Measurements from ENCODE around the gene EML1.

EML1 gene

DNA sequence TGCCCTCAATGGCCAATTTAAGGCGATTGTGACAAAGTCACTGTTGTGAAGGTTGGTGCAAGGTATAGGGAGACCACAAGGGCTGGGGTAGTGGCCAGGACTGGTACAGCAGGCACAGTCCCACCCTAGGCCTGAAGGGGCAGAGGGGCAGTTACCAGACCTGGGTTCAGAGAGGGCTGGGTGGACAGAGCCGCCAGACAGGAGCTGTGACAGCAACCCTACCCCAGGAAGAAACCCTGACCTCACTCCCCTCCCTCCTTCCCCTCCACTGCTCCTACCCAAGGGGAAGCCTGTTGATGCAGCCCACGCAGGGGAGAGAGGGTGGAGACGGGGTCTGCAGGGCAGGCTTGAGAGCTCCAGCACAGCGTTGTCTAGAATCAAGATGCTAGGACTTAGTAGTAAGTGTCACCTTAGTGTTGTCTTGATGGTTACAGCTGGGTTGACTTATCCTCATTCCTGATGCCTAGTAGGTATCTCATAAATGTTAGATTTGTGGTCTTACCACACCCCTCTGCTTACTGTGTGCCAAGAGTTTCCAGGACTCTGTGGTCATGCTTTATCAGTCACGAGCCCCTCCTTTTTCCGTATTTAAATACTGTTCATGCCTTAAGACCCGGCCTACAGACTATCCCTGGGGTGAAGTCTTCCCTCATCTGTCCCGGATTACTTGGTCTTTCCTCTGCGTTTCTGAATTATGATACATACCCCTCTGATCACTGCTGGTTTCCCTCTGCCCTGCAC lies 14.4 kb downstream of the EML1 start:
- DNase-seq = no peak

DNA sequence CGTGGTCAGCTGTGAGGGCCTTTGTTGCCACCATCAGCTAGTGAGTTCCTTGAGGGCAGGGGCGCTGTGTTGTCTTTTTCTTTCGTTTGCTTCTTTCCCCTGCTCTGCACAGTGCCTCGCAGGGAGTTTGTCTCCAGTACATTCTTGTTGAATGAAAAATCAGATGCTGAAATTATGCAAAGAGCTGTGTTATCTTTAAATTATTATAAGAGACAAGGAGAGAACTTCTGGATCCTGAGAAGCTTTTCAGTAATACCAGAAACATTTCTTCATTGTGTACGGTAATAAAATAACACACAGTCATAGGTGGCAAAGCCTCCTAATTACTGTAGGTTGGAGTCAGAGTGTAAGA lies 14.9 kb downstream of the EML1 start:
- no peak for DNase-seq

DNA sequence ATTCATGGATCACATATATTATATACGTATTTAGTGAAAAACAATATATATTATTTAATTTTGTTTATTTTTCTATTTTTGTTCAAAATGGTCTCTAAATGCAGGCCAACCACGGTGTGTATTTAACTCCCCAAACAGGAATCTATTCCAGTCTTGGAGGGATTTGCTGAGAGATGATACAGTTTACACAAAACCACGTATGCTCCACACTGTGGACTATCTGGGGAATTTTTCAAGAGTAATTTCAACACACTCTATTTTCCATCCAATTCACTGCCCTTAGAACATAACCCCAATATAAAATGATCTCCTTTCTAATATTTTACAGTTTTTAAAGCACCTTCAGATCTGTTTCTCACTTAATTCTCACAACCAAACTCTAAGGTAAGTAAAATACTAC lies 15.3 kb downstream of the EML1 start:
- no peak for DNase-seq

DNA sequence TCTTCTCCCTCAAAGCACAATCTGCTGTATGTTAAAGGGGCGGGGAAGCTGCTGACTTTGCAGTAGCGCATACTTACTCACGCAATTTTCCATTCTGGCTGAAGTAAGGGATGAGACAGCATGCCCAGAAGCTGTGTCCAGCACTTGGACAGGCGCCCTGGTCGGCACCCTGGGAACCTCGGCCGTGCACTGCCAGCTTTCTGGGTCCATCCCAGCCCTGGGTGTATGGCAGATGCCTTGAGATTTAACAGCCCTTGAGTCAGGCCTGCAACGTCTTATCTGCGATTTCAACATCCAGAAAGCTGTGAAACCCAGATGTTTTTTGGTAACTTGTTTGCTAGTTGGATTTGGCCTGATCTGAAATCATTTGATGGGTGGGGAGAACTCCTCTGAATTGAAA lies 16.1 kb downstream of the EML1 start:
- no peak for DNase-seq

DNA sequence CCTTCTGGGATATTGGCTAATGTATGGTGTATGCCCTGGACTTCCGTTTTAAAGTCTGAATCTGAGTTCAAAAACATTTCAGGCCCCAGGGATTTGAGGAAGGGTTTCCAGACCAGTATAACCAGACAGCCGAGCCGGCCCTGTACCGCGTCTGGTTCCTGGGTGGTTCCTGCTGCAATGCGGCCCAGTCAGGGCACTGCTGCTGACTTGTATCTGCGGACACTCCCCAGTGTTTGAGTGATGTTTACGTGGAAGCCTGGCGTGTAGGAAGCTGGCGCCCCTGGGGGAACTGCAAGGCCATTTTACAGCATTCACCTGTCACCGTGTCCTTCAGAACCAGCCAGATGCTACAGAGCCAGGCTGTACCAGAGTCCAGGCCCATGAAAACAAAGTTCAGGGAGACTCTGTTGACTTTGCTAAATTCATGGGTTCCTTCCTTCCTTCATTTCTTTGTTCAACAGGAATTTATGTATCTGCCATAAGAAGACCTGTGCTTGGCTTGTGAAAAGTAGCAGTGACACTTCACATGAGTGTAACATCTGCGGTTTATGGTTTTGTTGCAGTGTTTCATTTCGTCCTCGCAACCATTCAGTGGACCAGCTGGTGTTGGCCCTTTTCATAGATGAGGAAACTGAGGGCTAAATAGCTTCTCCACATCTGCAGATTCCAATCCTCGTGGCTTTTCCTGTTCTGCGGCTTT lies 16.8 kb downstream of the EML1 start:
- DNase-seq = no peak

DNA sequence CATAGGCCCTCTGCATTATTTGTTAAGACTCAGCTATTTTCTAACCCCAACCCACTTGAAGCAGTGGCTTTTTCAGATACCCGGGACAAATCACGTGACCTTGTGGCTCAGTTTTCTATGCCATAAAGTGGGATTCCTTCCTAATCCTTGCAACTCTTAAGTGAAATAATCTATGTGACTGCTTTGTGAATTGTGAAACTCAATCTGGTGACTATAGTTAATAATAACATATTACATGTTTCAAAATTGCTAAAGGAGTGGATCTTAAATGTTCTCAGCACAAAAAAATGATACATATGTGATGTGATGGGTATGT lies 17.3 kb downstream of the EML1 start:
- no peak for DNase-seq

DNA sequence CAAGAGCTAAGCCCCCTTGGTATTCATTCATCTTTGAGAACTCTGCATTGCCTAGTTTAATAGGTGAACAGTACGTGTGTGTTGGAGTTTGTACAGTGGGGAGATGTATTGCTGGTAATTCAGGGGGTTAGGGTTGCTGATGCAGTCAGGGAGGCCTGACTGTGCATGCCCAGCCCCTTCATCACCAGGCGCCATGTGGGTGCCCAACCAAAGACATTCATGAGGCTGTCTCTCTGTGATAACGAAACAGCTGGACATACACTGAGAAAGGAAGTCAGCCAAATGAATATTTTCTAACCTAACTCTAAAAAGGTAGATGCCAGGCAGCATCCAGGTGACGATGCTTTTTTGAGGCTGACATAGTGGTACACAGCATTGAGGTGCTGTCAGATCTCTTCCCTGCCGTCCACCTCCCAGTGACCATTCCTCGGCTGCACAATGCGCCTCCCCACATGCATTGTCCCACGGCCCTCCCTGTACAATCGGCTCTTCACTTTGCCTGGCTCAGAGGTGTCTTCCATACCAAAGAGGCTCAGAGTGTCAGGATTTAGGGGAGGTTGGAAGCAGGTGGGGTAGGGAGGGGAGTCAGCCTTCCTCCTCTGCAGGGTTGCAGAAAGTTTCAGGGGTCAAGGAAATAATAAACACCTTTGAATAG lies 19.0 kb downstream of the EML1 start:
- no peak for DNase-seq

DNA sequence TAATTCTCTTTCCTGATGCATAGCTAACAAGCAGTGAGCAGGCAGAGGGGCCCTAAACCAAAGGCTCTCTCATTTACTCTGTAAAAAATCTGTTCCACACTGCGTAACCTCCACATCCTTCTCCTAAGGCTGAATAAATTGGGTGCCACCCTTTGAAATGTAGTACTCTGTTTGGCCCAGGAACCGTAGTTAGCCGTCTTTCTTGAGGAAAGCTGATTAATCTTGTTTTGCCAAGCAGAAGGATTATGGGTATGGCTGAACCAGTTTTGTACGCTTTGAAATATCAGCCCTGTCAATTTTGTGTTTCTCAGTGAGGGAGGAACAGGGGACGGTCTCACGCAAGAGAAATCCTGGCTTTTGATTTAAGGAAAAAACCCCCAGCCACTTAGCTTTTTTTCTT lies 19.7 kb downstream of the EML1 start:
- no peak for DNase-seq

DNA sequence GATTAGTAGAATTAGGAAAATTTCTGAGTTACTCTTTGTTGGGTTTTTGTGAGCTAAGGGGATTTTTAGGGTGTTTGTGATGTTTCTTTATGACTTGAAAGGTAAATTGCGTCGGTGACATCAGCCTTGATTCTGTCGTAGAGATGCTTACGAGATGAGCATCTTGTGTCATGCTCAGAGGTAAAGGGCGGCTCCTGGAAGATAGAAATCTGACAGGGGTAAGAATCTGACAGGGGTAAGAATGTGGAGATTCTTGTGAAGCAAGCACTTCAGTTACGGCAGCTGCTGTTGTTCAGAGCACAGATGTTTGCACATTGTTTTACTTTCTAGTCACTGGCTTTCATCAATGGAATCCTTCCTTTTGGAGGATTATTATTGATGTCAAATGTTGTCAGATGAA lies 22.5 kb downstream of the EML1 start:
- no peak for DNase-seq

DNA sequence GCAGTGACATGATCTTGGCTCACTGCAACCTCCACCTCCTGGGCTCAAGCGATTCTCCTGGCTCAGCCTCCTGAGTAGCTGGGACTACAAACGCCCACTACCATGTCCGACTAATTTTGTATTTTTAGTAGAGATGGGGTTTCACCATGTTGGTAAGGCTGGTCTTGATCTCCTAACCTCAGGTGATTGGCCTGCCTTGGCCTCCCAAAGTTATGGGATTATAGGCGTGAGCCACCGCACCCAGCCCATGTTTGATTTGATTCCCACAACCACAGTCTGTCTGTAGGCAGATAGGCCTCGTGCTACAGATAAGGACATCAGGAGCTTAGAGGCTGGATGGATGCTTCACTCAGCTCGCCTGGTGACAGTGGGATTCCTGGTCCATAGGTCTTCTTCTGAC lies 23.0 kb downstream of the EML1 start:
- no peak for DNase-seq

DNA sequence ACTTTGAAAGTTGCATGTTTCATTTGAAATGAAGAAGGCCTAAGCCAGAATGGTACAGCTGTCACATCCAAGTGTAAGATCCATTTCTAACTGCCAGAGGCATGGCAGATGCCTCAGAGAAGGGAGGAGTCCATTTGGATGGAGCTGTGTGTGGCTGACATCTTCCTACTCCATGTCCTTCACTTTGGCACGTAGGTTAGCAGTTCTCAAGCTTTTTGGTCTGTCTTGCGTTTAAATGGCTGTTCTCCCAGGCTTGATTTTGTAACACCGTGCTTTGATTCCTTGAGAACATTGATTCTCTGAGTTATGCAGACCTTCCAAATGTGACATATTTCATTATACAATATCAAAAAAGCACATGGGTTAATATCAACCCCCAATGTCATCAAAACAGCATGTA lies 23.4 kb downstream of the EML1 start:
- DNase-seq = no peak

DNA sequence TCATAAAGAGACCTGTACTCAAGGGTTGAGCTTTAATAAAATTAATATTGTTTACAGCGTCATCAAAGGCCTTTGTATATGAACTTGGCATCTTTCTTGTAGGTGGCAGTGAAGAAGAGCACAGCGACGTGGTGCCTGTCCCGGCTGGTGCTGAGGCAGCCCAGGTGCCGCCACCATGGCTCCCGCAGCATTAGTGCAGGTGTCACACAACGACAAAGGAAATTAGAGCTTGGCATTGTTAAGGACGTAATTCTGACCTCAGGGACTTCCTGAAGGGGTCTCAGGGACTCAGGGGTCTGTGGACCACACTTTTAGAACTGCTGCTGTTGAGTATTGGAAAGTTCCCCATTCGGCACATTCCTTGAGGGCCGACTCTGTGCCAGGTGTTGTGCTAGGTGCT lies 24.1 kb downstream of the EML1 start:
- DNase-seq = no peak

DNA sequence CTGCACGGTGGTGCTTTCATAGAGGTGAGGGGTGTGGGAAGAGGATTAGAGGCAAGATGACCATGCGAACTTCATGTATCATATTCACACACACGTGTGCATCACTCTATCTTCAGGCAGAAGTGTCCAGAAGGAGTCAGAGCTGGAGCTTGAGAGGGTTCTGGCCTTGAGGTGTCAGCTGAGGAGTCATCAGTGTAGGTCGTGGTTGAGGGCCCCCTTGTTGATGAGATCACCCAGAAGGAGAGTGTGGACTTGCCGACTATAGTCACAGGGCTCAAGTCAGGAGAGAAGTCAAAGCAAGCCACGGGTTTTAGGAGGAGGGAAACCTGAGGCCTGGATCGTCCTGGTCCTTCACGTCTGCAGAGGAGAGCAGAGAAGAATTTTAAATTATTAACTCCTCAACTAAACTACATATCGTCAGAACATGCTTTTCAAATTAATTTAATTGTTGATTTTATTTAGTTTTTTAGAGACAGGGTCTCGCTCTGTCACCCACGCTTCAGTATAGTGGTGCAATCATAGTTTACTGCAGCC lies 25.4 kb downstream of the EML1 start:
- no peak for DNase-seq

DNA sequence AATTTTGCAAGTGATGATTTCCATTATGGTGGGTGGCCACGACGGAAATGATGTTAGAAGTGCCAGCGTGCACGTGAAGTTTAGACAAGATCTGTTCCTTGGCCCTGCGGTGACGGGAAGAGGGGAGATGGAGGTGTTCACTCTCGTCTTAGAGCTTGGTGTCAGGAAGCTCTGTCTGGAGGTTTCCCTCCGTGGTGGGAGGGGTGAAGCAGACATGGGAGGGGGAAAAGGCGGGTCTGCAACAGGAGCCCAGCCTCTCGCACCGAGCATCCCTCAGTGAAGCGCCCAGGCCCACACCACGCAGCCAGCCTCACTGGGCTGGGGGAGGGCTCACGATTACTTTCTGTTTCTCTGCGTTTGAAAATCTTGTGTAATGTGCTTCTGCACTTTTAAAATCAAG lies 26.3 kb downstream of the EML1 start:
- DNase-seq = no peak

DNA sequence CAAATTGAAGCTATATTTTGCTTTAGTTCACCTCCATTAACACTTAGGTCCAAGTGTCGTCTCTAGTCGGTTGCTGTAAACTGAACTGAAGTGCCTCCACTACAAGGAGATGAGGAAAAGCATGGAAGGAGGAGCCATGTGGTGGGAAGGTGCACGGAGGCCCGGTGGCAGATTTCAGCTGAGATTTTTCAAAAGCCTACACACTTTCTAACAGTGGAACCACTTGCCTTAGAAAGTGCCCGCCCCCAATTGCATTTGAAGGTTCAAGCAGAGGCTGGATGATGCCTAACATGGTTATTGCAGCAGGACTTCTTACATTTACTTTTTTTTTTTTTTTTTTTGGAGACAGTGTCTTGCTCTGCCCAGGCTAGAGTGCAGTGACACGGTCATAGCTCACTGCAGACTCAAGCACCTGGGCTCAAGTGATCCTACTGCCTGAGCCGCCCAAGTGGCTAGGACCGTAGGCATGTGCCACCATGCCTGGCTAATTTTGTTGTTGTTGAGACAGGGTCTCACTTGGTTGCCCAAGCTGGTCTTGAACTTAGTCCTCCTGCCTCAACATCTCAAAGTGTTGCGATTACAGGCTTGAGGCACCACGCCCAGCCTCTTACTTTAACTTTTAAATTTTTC lies 27.6 kb downstream of the EML1 start:
- DNase-seq = no peak

DNA sequence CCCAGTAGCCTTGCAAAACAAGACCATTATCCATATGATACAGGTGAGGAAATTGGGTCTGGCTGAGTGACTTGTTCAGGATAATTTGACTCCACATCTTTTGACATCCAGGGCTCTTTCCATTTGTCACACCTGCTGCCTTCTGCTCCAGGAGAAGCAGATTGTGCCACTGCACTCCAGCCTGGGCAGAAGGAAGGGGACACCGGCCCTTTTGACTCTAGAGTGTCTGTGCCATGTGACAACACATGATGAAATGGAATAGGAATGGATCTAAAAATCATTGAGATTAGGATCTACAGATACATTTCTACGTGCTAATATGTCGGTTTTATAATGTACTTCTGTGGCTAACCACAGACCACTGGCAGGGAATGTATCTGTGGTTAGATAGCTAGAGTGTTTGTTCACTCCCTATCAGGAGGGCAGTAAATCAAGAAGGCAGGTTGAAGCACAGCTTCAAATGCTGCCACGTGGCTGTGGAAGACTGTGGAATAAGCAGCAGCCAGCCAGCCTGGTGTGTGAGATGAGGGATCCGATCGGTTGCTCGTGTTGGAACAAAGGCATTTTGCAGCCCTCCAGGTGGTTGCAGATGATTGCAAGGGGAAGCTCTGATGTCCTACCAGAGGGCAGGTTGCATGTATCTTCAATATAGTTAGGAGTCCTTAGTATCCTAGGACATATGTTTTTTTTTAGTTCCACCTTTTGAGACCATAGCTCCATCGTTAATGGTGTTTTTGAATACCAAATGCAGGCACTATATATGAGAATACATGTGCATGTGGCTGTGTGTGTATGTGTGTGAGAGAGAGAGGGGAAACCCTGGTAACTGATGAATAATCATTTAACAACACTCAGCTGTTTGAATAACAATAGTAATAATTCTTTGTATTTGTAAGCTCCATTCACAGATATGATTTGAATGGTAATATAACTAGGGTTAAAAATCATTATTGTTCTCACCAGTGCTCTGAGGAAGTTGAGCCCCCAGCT lies 28.6 kb downstream of the EML1 start:
- DNase-seq = no peak

DNA sequence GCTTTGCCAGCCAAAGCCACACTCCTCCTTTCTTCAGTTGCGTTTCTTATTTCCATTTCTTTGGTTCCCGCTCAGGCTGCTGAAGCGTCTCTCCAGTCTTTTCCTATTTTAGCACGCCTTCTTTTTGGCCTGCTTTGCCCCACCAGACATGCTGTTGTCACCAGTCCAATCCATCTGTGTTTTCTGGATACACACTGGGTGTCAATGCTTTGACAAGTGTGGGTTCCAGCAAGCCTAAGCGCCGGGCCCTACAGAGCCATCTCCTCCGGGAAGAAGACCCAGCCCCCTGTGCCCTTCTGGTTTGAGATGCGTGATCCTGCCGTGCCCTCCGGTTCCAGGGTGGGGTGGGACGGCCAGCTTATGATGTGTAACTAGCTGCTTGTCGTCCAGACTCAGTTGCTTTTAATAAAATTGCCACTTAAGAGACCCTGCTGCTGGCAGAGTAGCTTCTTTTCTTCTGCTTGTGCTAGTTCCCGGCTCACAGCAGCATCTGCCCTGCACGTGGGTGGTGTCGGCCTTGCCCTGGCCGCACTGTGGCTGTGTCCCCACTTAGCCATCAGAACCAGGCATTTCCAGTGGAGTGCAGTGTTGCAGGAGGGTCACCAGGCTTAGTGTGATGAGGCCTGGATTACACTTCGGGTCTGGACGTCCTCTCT lies 29.7 kb downstream of the EML1 start:
- no peak for DNase-seq

DNA sequence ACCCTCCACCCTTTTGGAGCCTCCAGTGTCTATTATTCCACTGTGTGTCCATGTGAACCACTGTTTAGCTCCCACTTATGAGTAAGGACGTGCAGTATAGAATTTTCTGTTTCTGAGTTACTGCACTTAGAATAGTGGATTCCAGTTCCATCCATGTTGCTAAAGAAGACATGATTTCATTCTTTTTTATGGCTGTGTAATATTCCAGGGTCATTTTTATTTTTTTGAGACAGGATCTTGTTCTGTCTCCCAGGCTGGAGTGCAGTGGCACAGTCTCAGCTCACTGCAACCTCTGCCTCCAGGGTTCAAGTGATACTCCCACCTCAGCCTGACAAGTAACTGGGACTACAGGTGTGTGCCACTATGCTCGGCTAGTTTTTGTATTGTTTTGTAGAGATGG lies 31.6 kb downstream of the EML1 start:
- no peak for DNase-seq

DNA sequence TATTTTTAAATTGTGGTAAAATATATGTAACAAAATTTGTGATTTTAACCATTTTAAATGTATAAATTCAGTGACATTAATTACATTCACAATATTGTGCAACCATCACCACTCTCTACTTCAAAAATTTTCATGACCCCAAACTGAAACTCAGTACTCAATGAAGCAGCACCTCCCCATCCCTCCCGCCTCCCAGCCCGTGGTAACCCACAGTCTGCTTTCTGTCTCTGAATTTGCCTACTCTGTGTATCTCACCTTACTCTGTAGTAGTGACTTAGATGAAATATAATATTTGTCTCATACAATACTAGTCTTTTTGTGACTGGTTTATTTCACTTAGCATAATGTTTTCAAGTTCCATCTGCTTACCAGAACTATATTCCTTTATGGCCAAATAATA lies 36.2 kb downstream of the EML1 start:
- DNase-seq = no peak

DNA sequence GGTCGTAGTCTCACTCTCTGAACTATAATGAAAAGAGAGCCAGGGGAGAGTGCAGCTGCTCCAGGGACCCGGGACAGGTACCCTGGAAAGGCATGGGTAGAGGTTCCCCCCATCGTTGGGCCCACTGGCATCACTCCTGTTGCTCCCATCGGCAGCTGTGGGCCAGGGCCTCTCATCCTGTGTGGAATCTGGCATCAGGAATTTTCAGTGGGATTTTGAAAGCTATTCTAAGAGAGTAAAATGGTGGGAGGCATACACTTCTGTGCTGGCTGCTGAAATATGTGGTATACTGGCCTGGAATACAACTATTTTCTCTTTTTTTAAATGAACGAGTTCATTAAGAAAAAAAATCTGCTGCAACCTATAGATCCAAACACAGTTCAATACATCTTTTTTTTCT lies 38.1 kb downstream of the EML1 start:
- no peak for DNase-seq

DNA sequence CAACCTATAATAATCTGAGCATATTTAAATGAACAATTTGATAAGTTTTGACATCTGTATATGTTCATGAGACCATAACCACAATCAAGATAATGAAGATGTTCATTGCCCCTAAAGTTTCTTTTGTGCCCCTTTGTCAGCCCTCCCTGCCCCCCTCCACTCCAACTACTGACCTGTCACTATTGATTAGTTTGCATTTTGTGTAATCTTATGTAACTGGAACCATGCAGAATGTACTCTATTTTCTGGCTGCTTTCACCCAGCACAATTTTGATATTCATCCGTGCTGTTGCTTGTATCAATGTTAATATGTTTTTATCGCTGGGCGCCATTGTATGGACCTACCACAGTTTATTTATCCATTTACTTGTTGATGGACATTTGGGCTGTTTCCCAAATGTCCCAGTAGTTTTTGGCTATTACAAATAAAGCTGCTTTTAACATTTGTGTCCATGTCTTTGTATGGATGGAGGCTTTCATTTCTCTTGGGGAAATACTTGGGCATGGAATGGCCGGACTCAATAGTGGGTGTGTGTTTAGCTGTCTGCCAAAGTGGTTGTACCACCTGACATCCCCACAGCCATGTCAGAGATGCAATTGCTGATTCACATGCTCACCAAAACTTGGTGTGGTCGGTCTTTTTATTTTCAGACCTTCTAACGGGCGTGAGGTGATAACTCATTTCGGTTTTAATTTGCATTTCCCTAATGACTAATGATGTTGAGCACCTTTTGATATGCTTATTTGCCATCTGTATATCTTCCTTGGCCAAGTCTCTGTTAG lies 38.9 kb downstream of the EML1 start:
- no peak for DNase-seq
